NOMO-1 treated with dmso at 0.1 percent for 144 hours (cell line): Measurements from ENCODE around the gene SMR3B.

Experiments
- DNase-seq: peaks from one replicate; lab custom pipeline; 2025; ENCODE audit not compliant: unreplicated experiment; lab: John Stamatoyannopoulos, UW

Gene SMR3B

GRCh38 chr4:70382691-70383181 lies at the start of gene SMR3B:
Gene SMR3B, plus strand, starts transcription at chr4:70383131. Its CDS starts 1,380 bp downstream, at chr4:70384511.
- DNase-seq: no peak

DNA sequence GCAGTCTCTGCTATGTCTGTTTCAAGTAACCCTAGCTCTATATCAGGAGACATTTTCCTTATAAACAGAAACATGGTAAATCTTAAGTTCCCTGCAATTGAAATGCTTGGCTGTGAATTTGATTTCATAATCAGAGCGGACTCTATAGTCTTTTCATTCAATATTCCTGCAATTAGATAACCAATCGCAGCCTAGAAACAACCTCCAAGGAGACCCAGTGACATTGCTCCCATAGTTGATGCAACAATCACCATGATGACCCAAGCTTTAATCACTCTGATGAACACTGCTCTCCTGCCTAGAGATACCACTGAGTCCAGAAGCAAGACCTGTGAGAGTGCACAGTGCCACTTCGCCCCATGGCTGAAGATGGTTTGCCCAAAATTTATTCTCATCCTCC lies 48.2 kb upstream of the SMR3B start, which contains the start of gene CABS1:
TSS of gene CABS1 (plus strand) at position 301 of the 400 bp plus-strand sequence. CDS start at position 360, 59 bp downstream.
- no peak for DNase-seq

DNA sequence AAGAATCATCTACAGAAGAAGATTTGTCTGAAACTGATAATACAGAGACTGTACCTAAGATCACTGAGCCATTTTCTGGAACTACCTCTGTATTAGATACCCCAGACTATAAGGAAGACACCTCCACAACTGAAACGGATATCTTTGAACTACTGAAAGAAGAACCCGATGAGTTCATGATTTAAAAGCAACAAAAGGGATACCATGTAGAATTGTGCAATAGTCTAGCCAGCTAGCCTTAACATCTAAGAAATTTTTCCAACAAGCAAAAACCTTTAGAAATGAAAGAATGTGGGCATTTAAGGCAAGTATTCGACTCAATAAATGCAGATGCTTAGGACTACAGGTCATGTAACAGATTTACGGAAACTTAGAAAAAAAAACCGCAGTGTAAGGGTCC lies 46.9 kb upstream of the SMR3B start:
- no peak for DNase-seq

GRCh38 chr4:70337886-70338420 lies 45.0 kb upstream of the SMR3B start:
- no peak for DNase-seq

GRCh38 chr4:70356185-70356584 lies 26.7 kb upstream of the SMR3B start:
- DNase-seq: no peak

GRCh38 chr4:70359115-70359661 lies 23.7 kb upstream of the SMR3B start:
- DNase-seq: no peak

DNA sequence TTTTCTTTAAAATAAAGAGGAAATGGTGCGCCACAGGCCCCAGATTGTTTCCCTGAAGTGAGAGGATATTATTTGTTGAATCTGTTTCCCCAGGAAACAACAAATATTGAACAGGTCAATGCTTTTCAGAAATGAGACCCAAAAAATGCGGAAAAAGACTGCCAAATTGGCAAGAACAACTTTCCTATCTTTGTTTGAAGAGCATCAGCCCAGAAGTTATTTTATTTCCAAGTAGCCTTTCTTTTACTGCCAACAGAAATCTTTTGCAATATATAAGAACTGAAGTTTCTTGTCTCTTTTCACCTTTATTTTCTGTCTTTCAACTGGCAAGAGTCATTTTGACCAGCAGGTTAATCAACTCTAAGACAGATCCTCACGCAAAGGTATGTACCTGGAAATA lies 22.5 kb upstream of the SMR3B start, which contains the start of gene SMR3A:
TSS of gene SMR3A (plus strand) at position 301 of the 400 bp plus-strand sequence. CDS start 1,356 bp downstream, outside the sequence.
- no peak for DNase-seq

DNA sequence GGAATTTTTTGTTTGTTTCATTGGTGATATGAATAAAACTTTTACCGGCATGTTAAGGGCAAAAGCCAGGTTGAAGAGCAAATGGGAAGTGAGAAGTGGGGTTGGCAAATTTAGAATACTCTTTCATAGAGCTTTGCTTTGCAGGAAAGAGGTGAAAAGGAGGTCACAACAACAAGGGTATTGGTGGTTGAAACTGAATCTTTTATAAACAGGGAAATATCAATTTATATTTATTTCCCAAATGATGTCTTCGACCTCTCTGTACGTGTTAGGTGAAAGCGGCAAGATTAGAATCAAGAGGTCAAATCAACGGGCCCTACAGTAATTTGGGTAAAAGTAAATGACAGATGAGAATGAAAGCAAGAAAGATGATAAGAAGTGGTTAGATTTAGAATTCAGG lies 18.9 kb upstream of the SMR3B start:
- no peak for DNase-seq

GRCh38 chr4:70365479-70365878 lies 17.5 kb upstream of the SMR3B start:
- DNase-seq: no peak

DNA sequence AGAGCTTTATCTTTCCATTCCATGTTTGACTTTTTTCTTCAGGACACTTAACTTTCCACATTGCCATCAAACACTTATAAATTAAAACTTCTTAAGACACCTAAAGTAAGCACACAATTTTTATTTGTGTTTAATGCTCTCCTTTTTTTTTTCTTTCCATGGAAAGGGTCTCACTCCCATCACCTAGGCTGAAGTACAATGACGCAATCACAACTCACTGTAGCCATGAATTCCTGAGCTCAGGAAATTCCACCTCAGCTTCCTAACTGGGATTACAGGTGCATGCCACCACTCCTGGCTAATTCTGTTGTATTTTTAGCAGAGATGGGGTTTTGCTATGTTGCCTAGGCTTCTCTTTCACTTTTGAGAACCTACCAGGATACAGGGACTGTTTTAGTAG lies 15.1 kb upstream of the SMR3B start:
- no peak for DNase-seq

DNA sequence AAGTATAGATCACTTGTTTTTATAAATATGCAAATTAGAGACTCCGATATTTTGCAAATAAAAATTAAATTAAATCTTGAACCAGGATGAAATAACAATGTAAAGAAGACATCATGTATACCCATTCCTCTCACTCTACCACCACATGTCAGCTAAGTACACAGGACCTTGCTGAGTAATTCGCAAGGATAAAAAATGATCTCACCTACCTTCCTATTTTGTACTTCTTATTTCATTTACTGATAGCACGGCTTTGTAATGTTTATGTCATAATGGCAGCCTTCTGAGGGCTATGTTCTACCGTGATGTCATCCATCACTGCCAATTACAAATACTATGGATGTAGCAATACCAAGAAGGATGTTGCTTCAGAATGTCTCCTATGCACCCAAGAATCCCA lies 10.9 kb upstream of the SMR3B start:
- DNase-seq: no peak

DNA sequence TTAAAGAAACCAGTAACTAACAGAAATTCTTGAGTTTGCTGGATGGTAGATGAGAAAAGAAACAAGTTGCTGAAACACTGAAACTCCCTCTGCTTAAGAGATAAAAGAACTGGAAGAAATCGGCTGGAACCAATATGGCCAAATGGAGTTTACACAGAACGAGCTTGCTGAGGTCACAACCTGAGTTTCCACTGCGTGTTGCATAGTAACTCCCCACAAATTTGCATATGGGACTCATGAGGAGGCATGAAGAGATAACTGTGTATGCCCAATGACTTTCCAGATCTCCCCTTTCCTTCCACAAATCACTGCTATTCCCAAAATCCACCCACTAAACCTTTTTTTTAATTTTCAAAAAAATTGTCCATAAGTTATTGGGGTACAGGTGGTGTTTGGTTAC lies 10.2 kb upstream of the SMR3B start:
- DNase-seq: no peak

GRCh38 chr4:70380578-70380977 lies 2.4 kb upstream of the SMR3B start:
- no peak for DNase-seq

DNA sequence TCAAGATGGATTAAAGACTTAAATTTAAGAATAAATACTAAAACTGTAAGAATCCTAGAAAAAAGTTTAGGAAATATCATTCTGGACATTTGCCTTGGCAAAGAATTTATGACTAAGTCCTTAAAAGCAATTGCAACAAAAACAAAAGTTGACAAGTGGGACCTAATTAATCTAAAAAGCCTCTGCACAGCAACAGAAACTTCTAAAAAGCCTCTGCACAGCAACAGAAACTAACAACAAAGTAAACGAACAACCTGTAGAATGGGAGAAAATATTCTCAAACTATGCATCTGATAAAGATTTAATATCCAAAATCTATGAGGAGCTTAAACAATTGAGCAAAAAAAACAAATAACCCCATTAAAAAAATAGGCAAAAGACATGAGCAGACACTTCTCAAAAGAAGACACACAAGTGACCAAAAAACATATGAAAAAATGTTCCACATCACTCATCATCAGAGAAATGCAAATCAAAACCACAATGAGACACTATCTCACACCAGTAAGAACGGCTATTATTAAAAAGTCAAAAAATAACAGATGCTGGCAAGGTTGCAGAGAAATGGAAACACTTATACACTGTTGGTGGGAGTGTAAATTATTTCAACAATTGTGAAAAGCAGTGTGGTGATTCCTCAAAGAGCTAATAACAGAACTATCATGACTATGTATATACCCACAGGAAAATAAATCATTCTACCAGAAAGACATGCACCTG lies 9.3 kb downstream of the SMR3B start:
- no peak for DNase-seq

- no peak for DNase-seq
Measured at GRCh38 chr4:70397580-70397979, 14.6 kb downstream of the SMR3B start, which contains the start of gene OPRPN. Gene OPRPN, plus strand, starts transcription at chr4:70397940. Its CDS starts 1,346 bp downstream, at chr4:70399286.

DNA sequence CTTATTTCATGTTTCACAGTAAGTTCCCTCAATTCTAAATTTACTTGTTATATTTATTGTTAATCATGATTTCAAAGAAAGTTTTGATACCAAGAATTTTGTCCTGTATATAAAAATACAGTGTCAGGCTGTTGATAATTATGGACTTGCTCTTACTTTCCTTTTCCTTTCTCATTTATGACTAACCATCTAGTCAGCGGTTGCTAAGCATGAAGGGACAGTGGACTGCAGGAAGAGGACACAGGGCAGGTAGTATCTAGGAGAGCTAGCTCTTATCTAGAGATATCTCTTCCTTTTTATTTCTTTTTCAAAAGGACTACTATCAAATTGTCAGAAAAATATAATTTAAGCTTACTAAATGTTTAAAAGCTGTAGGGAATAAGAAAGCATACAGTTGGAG lies 16.4 kb downstream of the SMR3B start:
- no peak for DNase-seq

- DNase-seq: no peak
Measured at GRCh38 chr4:70402762-70403161, 19.8 kb downstream of the SMR3B start.

GRCh38 chr4:70405765-70406164 lies 22.8 kb downstream of the SMR3B start:
- no peak for DNase-seq

GRCh38 chr4:70425306-70425705 lies 42.4 kb downstream of the SMR3B start:
- no peak for DNase-seq

GRCh38 chr4:70426789-70427188 lies 43.9 kb downstream of the SMR3B start:
- no peak for DNase-seq

DNA sequence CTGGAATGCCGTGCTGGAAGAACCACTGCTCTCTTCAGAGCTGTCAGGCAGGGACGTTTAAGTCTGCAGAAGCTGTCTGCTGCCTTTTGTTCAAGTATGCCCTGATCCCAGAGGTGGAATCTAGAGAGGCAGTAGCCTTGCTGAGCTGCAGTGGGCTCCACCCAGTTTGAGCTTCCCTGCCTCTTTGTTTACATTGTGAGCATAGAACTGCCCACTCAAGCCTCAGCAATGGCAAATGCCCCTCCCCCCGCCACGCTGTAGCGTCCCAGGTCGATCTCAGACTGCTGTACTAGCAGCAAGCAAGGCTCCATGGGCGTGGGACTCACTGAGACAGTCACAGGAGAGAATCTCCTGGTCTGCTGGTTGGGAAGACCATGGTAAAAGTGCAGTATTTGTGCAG lies 54.3 kb downstream of the SMR3B start:
- DNase-seq: no peak
